HG03432 (cell line): ENCODE measurements around the gene SYTL2.
"Not testable (repeated sequence)": the region's sequence is repeated elsewhere in the genome, so short reads cannot be mapped to it uniquely, and the experiment has no call there.

Source experiments
- ATAC-seq: cut with Tn5 transposase; IDR thresholded peaks from one replicate; pipeline ENCODE4 v1.9.1; 2021; ENCODE audit warnings: mild to moderate bottlenecking, moderate library complexity; ENCODE audit not compliant: unreplicated experiment

Gene SYTL2, protein sequence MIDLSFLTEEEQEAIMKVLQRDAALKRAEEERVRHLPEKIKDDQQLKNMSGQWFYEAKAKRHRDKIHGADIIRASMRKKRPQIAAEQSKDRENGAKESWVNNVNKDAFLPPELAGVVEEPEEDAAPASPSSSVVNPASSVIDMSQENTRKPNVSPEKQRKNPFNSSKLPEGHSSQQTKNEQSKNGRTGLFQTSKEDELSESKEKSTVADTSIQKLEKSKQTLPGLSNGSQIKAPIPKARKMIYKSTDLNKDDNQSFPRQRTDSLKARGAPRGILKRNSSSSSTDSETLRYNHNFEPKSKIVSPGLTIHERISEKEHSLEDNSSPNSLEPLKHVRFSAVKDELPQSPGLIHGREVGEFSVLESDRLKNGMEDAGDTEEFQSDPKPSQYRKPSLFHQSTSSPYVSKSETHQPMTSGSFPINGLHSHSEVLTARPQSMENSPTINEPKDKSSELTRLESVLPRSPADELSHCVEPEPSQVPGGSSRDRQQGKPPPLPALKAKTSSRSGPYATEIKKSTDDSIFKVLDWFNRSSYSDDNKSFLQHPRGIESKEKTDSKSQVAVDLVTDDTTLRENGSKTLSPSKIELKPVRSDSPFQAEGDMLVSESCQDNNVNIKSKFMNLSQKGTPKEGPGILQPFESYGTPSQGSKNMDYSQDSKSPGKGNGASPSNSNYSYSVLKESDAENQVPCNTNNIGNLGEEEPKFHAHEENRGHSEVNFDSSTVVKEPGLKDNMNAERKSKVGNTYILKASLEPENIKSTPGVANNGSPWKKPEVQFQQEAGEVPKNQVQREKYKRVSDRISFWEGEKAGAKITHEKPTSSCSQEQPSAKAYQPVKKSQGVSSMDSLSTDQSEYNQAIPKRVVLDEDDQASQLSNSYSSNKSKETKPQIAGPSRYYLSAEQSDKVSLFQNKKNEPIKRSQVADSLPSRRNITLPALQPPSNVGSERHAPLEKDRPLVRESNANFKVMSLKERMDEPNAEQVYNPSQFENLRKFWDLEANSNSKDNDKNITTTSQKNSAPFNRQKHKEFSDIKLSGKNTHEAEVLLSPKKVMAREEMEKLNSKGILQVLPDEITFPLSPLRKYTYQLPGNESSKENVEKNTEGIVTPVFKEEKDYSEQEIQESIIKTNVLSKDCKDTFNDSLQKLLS (N-terminal part only)

DNA sequence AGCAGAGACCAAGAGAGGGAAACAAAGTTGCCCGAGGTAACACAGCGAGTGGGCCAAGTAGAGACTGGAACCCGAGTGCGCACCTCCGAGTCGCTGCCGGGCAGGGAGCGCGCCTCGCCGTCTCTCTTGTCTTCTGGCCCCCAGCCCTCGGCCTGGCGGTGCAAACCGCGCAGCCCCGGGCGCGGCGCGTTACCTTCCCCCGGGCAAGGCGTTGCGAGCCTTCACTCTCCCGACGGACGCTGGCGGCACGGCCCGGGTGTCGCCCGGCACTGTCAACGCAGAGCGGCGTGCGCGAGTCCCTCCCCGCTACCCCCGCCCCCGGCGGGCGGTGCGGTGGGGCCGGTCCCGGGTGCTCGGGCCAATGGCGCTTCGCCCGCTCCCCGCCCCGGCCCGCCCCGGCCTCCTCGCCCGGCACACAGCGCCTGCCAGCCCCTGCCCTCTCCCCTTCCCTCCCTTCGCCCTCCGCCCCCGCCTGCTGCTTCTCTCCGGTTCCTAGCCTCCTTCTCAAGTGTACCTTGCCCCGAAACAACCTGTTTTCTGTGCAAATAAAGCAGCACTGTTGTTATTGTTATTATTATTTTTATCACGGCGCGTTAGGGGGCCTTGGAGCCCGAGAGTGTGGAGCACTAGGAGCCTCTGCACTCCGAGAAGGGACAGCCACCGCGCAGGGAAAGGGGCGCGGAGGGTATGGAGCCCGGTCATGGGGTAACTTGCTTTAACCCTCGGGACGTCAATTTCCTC is at the start of gene SYTL2:
SYTL2 (minus strand) TSS at position 271 of the 741 bp plus-strand sequence. CDS start 53,416 bp downstream, outside the sequence.
- ATAC-seq, result peak; percentile 91

DNA sequence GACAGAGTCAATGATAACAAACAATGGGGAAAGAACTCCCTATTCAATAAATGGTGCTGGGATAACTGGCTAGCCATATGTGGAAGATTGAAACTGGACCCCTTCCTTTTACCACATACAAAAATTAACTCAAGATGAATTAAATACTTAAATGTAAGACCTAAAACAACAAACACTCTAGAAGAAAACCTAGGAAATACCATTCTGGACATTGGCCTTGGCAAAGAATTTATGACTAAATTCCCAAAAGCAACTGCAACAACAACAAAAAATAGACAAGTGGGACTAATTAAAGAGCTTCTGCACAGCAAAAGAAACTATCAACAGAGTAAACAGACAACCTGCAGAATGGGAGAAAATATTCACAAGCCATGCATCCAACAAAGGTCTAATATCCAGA is 48.6 kb upstream of the SYTL2 start:
- ATAC-seq, result not testable (repeated sequence)

DNA sequence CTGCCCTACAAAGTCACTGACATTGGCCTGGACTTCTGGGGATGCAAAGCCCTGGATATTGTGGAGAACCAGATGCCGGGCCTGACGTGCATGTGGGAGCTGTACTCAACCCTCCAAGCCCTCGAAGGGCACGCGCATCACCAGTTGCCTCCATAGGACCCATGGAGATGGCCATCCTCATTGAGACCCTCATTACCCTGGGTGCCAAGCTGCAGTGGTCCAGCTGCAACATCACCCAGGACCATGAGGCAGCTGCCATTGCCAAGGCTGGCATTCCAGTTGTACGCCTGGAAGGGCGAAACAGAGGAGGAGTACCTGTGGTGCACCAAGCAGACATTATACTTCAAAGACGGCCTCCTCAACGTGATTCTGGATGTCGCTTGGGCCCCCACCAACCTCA is 46.2 kb upstream of the SYTL2 start:
- ATAC-seq, result no peak

GRCh38 chr11:85855341-85855656 is 44.4 kb upstream of the SYTL2 start, which contains the start of gene CCDC83:
CCDC83 (plus strand) TSS chr11:85855383; CDS start chr11:85865124, 9,741 bp downstream.
- no peak for ATAC-seq

DNA sequence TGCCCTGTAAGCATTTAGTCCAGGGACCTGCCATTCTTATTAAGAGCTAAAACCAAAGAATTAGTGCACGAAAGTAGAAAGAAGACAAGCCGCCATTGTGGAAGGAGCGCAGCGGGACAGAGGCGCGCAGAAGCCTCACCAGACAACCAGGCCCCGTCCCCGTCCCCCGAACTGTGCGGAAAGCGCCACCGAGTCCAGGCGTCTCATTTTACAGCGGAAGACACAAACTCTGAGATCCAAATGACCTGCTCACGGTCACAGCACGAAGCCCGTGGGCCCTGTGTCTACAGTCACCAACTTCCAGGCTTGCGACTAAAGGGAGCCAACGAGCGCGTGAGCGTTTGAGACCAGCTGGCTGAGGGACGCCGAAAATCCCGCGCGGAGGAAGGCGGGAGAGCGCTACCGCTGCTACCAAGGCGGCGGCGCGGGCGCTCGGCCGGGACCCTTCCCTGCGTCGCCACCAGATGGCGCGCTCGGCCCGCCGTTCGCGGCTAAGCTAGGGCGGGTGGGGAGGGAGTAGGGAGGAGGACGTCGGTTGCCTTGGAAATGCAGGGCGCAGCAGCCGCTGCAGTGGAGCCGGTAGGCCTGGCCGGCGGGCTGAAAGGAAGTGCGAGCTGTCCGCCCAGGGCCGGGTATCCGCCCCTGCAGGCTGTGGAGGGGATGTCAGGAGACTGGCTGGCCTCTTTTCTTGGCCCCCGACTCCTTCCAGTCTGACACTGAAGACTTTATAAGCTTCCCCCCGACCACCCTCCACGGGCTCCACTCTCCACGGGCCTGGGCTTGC is 43.8 kb upstream of the SYTL2 start:
- peak; percentile 99 for ATAC-seq

GRCh38 chr11:85854212-85854556 is 43.2 kb upstream of the SYTL2 start:
- ATAC-seq, result no peak

- ATAC-seq, result not testable (repeated sequence)
These were observed 42.6 kb upstream of the SYTL2 start for GRCh38 chr11:85853541-85853940.

DNA sequence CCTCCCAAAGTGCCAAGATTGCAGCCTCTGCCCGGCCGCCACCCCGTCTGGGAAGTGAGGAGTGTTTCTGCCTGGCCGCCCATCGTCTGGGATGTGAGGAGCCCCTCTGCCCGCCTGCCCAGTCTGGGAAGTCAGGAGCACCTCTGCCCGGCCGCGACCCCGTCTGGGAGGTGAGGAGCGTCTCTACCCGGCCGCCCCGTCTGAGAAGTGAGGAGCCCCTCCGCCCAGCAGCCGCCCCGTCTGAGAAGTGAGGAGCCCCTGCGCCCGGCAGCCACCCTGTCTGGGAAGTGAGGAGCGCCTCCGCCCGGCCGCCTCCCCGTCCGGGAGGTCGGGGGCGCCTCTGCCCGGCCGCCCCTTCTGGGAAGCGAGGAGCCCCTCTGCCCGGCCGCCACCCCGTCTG is 41.8 kb upstream of the SYTL2 start:
- ATAC-seq, result not testable (repeated sequence)

GRCh38 chr11:85848556-85848955 is 37.6 kb upstream of the SYTL2 start:
- no peak for ATAC-seq

DNA sequence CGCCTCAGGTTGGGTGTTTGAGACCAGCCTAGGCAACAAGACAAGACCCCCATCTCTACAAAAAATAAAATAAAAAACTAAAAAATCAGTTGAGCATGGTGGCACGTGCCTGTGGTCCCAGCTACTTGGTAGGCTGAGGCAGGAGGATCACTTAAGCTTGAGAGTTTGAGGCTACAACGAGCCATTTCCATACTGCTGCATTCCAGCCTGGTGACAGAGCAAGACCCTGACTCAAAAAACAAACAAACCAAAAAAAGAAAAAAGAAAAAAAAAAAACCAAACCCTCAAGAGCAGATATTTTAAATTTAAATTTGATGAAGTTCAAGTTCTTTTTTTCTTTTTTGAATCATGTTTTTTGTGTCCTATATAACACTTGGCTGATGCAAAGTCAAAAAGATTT is 37.1 kb upstream of the SYTL2 start:
- ATAC-seq, result no peak

DNA sequence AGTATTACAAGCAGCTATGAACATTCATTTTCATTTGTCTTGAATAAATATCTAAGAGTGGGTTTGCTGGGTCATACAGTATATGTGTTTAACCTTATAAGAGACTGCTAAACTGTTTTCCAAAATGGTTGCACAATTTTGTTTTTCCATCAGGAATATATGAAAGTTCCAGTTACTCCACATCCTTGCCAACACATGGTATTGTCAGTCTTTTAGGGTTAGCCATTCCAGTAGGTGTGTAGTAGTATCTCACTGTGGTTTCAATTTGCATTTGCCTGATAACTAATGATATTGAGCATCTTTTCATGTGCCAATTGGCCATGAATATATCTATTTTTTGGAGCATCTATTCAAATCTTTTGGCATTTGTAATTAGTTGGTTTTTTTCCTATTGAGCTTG is 36.5 kb upstream of the SYTL2 start:
- no peak for ATAC-seq

- ATAC-seq, result no peak
These were observed 34.2 kb upstream of the SYTL2 start for GRCh38 chr11:85845124-85845631.

- ATAC-seq, result no peak
These were observed 33.6 kb upstream of the SYTL2 start for GRCh38 chr11:85844439-85845123.

- ATAC-seq, result no peak
These were observed 33.0 kb upstream of the SYTL2 start for GRCh38 chr11:85843929-85844328.

- ATAC-seq, result not testable (repeated sequence)
These were observed 30.0 kb upstream of the SYTL2 start for GRCh38 chr11:85840932-85841331.

GRCh38 chr11:85835729-85836128 is 24.8 kb upstream of the SYTL2 start:
- ATAC-seq, result no peak

- ATAC-seq, result no peak
These were observed 24.3 kb upstream of the SYTL2 start for GRCh38 chr11:85835263-85835662.

DNA sequence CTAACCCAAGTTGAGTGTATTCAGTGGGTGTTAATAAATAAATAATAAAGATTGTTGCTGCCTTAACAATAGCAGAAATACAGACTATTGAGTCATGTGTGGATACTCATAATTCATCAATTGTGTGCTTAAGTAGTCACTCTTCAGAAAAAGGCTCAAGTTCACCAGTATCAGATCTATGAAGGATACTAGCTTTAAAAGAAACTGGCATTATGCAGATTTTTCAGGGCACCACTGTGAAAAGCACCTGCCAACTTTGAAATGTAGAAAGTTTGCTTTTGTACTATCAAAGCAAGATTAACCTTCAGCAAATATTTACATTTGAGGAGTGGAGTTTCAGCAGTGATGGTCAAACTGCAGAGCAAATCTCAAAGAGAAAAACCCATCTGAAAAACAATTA is 20.1 kb upstream of the SYTL2 start:
- ATAC-seq, result no peak

- ATAC-seq, result no peak
These were observed 18.2 kb upstream of the SYTL2 start for GRCh38 chr11:85829172-85829571.
